Tibial artery (tissue), 4 donors: ENCODE data around the gene MLIP.
"Not testable (repeated sequence)": the region's sequence is repeated elsewhere in the genome, so short reads cannot be mapped to it uniquely, and the experiment has no call there.

Source experiments
- DNase-seq, 2 donors: peaks; one replicate each; pipeline ENCODE4 v3.0.0-alpha.2; 2019
- H3K27ac ChIP-seq, 2 donors: fragments of 200-600 bp; sonication (generic) in 1 of 2; 1 replicate in 1 of 2; 2 replicates in 1 of 2; pipeline ENCODE4 v1.5.1; 2018 to 2019; ENCODE audit warnings: mild to moderate bottlenecking in 1 of 2
- H3K27me3 ChIP-seq, 2 donors: fragments of 200-600 bp; sonication (generic) in 1 of 2; one replicate each; pipeline versions ENCODE4 v1.5.1 to v1.6.0; 2016 to 2019
- H3K36me3 ChIP-seq, 3 donors: fragments of 200-600 bp; sonication (generic) in 2 of 3; one replicate each; pipeline ENCODE4 v1.5.1; 2016 to 2019; ENCODE audit warnings: mild to moderate bottlenecking in 2 of 3
- H3K4me1 ChIP-seq, 4 donors: fragments of 200-600 bp; sonication (generic) in 2 of 4; 1 replicate in 3 of 4; 2 replicates in 1 of 4; pipeline ENCODE4 v1.5.1; 2016 to 2019
- H3K4me3 ChIP-seq, 2 donors: fragments of 200-600 bp; sonication (generic) in 1 of 2; 1 replicate in 1 of 2; 2 replicates in 1 of 2; pipeline ENCODE4 v1.5.1; 2018 to 2019; ENCODE audit warnings: mild to moderate bottlenecking in 2 of 2
- H3K9me3 ChIP-seq, 3 donors: fragments of 200-600 bp; sonication (generic) in 1 of 3; one replicate each; pipeline ENCODE4 v1.5.1; 2016 to 2019
- intact Hi-C: fragments of 100-400 bp; cut with DNase I; formaldehyde crosslinking; loops from one replicate; pipeline ENCODE4 v1.15.0; 2023; ENCODE audit warnings: low total_unique reads
- TF ChIP-seq, protein P1 (sequence below), 2 experiments: fragments of 200-600 bp in 1 of 2; fragments of 450-650 bp in 1 of 2; IDR thresholded peaks; one replicate each; pipeline ENCODE4 v1.5.1; 2017 to 2019; ENCODE audit warnings: antibody characterized with exemption in 2 of 2, mild to moderate bottlenecking in 1 of 2, moderate library complexity in 1 of 2

Gene MLIP

DNA sequence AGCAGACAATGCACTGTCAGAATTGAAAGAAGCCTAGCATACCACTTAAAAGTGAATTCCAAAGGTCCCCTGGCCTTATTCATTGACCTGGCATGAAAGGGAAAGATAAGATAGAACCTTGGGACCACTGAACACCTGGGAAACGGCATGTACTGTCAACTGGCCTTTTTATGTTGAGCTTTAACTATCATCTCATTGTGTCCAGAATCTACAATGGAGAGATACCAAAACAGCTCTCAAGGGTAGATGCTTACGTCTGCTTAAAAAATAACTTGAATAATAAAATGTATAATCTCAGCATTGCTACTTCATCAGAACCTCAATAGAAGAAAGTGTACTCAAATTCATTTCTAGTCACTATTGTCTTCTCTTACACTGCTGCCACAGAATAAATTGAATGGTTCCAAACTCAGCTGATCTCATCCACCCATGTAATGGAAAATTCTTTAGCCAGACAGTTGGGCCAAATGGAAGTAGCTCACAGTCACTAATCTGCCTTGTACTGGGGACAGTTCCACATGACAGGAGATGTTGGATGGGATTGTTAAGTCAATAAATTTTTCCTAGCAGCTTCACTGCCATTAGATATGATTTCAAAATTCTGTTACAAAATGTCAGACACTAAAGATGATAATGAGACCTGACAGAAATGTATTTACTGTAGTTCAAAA, 93.8 kb downstream of the MLIP start:
- intact Hi-C loops = no loop called here
- H3K4me1 ChIP-seq = peaks cover 0 to 6% (median 0%) of the 10 kb centered on the region in 4 donors
- no peaks in the 10 kb centered on the region for H3K27me3 ChIP-seq
- H3K27ac ChIP-seq = no peak overlapping the region
- no peaks in the 10 kb centered on the region for H3K9me3 ChIP-seq
- no peak overlapping the region for H3K4me3 ChIP-seq
- TF ChIP-seq, protein P1, sequence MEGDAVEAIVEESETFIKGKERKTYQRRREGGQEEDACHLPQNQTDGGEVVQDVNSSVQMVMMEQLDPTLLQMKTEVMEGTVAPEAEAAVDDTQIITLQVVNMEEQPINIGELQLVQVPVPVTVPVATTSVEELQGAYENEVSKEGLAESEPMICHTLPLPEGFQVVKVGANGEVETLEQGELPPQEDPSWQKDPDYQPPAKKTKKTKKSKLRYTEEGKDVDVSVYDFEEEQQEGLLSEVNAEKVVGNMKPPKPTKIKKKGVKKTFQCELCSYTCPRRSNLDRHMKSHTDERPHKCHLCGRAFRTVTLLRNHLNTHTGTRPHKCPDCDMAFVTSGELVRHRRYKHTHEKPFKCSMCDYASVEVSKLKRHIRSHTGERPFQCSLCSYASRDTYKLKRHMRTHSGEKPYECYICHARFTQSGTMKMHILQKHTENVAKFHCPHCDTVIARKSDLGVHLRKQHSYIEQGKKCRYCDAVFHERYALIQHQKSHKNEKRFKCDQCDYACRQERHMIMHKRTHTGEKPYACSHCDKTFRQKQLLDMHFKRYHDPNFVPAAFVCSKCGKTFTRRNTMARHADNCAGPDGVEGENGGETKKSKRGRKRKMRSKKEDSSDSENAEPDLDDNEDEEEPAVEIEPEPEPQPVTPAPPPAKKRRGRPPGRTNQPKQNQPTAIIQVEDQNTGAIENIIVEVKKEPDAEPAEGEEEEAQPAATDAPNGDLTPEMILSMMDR (IDR thresholded peaks at IDR 0.05) = no peak
- no peak for DNase-seq
- no peaks in the 10 kb centered on the region for H3K36me3 ChIP-seq

DNA sequence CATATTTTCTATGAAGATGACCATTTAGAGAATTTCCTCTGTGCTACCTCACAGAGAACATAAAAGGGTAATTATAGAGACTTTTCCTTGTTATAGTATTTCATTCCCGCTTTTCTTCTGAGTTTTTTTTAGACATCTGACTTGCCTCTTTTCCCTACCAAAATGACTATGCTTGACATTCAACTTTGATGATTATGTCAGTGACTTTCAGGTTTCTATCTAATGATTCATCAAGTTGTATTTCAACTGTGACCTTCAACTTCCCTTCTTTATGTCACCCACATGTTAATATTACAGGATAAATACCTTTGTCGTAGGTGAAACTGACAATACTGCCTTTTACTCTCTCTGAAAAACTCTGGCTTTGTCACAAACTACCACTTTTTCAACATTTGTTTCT, 95.3 kb downstream of the MLIP start:
- no peaks in the 10 kb centered on the region for H3K27me3 ChIP-seq
- no peak overlapping the region for H3K4me3 ChIP-seq

DNA sequence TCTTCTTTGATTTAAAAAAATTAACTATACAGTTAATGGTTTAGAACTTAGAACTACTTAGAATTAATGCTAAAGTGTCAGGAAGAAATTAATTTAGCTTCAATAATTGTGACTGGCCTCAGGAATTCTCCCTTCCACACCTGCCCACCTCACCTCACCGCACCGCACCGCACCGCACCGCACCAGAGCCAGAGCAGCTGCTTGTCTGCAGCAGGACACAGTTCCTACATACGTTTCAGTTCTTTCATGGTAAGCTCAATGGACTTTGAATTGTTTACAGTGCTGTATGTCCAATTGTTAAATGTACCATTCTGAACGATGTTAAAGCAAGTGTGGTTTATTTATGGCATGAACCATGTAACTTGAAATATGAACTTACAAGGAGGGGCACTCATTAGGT, 98.7 kb downstream of the MLIP start:
- H3K27ac ChIP-seq, H3K9me3 ChIP-seq, H3K27me3 ChIP-seq, H3K36me3 ChIP-seq, intact Hi-C loops, DNase-seq, H3K4me1 ChIP-seq, H3K4me3 ChIP-seq: not testable (repeated sequence)

More for the DNA sequence above, 95.3 kb downstream of the MLIP start:
- no peak for DNase-seq
- TF ChIP-seq, protein P1 (IDR thresholded peaks at IDR 0.05) = no peak
- intact Hi-C loops = no loop called here
- Histone ChIP-seq H3K27ac (no peak overlapping the region), H3K36me3 (no peaks in the 10 kb centered on the region), H3K4me1 (peaks cover 0 to 6% (median 0%) of the 10 kb centered on the region in 4 donors), H3K9me3 (no peaks in the 10 kb centered on the region)

DNA sequence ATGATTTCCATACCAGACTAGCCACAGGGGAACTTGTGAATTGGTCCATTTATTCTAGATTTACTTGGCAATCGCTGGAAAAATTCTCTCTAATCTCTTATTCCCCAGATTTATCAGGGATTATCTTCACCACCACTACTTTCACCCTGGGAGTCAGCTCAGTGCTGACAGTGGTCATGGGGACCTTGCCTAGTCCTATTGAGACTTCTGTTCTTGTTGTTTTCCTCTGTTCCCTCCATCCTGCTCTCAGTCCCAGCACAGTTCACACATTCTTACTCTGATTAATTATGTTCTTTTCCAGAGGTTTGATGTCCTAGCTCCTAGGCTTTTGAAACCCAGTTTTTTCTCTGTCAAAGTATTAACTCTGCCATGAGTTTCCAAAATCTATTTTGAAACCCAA, 103.0 kb downstream of the MLIP start:
- intact Hi-C loops = no loop called here
- no peak overlapping the region for H3K4me3 ChIP-seq
- H3K9me3 ChIP-seq = no peaks in the 10 kb centered on the region
- no peak for DNase-seq
- no peak overlapping the region for H3K27ac ChIP-seq
- no peaks in the 10 kb centered on the region for H3K4me1 ChIP-seq
- H3K36me3 ChIP-seq = no peaks in the 10 kb centered on the region
- TF ChIP-seq, protein P1 (IDR thresholded peaks at IDR 0.05) = no peak
- no peaks in the 10 kb centered on the region for H3K27me3 ChIP-seq

DNA sequence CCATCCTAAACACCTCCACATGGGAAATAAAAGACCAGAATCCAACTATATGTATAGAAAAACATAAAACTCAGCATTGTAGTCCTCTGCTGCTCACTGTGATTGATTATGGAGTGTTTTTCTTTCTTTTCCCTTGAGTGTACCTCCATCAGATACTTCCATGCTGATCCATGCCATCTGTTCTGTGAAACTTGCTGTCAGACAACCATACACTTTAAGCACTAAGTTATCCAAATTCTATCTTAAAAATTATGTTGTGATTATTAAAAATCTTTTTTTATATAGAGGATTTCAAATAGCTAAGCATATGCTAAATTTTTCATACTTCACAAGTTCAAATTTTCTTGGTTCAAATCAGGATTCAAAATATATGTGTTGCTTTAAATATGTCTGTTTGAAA, 105.1 kb downstream of the MLIP start:
- H3K36me3 ChIP-seq = no peaks in the 10 kb centered on the region
- no peaks in the 10 kb centered on the region for H3K27me3 ChIP-seq
- H3K27ac ChIP-seq = no peak overlapping the region
- intact Hi-C loops = no loop called here
- TF ChIP-seq, protein P1 (IDR thresholded peaks at IDR 0.05) = no peak
- no peaks in the 10 kb centered on the region for H3K9me3 ChIP-seq
- H3K4me1 ChIP-seq = no peaks in the 10 kb centered on the region
- no peak for DNase-seq
- H3K4me3 ChIP-seq = no peak overlapping the region

DNA sequence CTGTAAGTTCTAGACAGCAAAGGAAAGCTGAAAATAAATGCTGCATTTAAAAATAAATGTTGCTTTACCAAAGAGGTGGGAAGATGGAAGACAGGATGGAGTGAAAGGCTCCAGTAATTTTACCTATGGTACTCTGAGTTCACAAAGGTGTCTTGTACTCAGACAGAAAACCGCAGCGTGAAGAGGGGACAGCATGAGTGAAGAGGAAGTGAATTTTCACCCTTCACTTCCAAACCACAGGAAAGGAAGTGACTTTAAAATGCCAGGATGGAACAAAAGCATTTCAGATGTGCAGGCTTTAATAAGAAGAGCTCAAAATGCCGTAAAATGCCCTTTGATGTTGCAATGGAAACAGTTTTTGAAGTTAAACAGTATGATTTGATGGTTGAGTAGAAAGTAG, 105.8 kb downstream of the MLIP start:
- Histone ChIP-seq H3K4me3 (no peak overlapping the region), H3K36me3 (no peaks in the 10 kb centered on the region), H3K9me3 (no peaks in the 10 kb centered on the region), H3K4me1 (no peaks in the 10 kb centered on the region), H3K27ac (no peak overlapping the region), H3K27me3 (no peaks in the 10 kb centered on the region)
- TF ChIP-seq, protein P1 (IDR thresholded peaks at IDR 0.05) = no peak
- intact Hi-C loops = no loop called here
- DNase-seq = no peak
